GM18867 (cell line): ENCODE data around the gene ZDHHC14.
"Not testable (repeated sequence)": the region's sequence is repeated elsewhere in the genome, so short reads cannot be mapped to it uniquely, and the experiment has no call there.

Source experiments
- ATAC-seq: cut with Tn5 transposase; IDR thresholded peaks from one replicate; pipeline ENCODE4 v1.9.1; 2021; ENCODE audit warnings: mild to moderate bottlenecking, moderate library complexity; ENCODE audit not compliant: unreplicated experiment

ZDHHC14 gene

GRCh38 chr6:157379656-157380457, 1.1 kb upstream of the ZDHHC14 start:
- peak; percentile 69 for ATAC-seq

GRCh38 chr6:157380458-157380778, 572 bp upstream of the ZDHHC14 start:
- ATAC-seq = no peak

GRCh38 chr6:157381631-157382621, 936 bp downstream of the ZDHHC14 start:
- peak; percentile 25 for ATAC-seq

- ATAC-seq = no peak
Observed at GRCh38 chr6:157382821-157383220, 1.8 kb downstream of the ZDHHC14 start.

- no peak for ATAC-seq
Observed at GRCh38 chr6:157383471-157383870, 2.5 kb downstream of the ZDHHC14 start.

GRCh38 chr6:157384962-157385361, 4.0 kb downstream of the ZDHHC14 start:
- ATAC-seq = not testable (repeated sequence)

- ATAC-seq = no peak
Observed at GRCh38 chr6:157385482-157385881, 4.5 kb downstream of the ZDHHC14 start.

- no peak for ATAC-seq
Observed at GRCh38 chr6:157386023-157386422, 5.0 kb downstream of the ZDHHC14 start.

GRCh38 chr6:157386454-157386853, 5.5 kb downstream of the ZDHHC14 start:
- no peak for ATAC-seq

GRCh38 chr6:157388924-157389323, 7.9 kb downstream of the ZDHHC14 start:
- no peak for ATAC-seq

GRCh38 chr6:157390273-157391060, 9.5 kb downstream of the ZDHHC14 start:
- no peak for ATAC-seq

- no peak for ATAC-seq
Observed at GRCh38 chr6:157392927-157393668, 12.1 kb downstream of the ZDHHC14 start.

- ATAC-seq = no peak
Observed at GRCh38 chr6:157393669-157394327, 12.8 kb downstream of the ZDHHC14 start.

- not testable (repeated sequence) for ATAC-seq
Observed at GRCh38 chr6:157395199-157395598, 14.2 kb downstream of the ZDHHC14 start.

- no peak for ATAC-seq
Observed at GRCh38 chr6:157396026-157396425, 15.0 kb downstream of the ZDHHC14 start.

- ATAC-seq = no peak
Observed at GRCh38 chr6:157397660-157398059, 16.7 kb downstream of the ZDHHC14 start.

- no peak for ATAC-seq
Observed at GRCh38 chr6:157398151-157398550, 17.2 kb downstream of the ZDHHC14 start.

GRCh38 chr6:157400676-157401075, 19.7 kb downstream of the ZDHHC14 start:
- no peak for ATAC-seq

GRCh38 chr6:157401734-157402338, 20.8 kb downstream of the ZDHHC14 start:
- ATAC-seq = no peak
